H1 (cell line): ENCODE data around the gene KLF13. TPM values are rescaled to one million over a fixed set of nuclear protein-coding genes. Genes with fewer than 3 reads are reported as not detected.

Source experiments
- CTCF ChIA-PET: fragments of 300-600 bp; sonication (Branson Sonifier 250); formaldehyde crosslinking; loops from one replicate; lab custom pipeline; 2021; ENCODE audit not compliant: partially characterized antibody; lab: Charles Lee
- POLR2A ChIA-PET: fragments of 300-600 bp; sonication (Branson Sonifier 250); formaldehyde crosslinking; loops from one replicate; lab custom pipeline; 2021; ENCODE audit warnings: inconsistent platforms; ENCODE audit not compliant: partially characterized antibody; lab: Charles Lee
- DNase-seq, 2 experiments: peaks; one replicate each; pipeline versions ENCODE4 v3.0.0 to v3.0.0-alpha.2; 2010 to 2022; ENCODE audit warnings: low spot score in 2 of 2, low read depth in 1 of 2, mixed read lengths in 1 of 2
- FAIRE-seq: peaks from 2 replicates; lab custom pipeline; 2011; peaks lifted over from hg19 to GRCh38; lab: Jason Lieb, UNC
- H2AFZ ChIP-seq: 2 replicates; pipeline ENCODE4 v1.8.1; 2012; ENCODE audit warnings: low read length, inconsistent platforms
- H2AK5ac ChIP-seq: 2 replicates; pipeline ENCODE4 v1.6.1; 2013; ENCODE audit warnings: low read depth, low read length
- H2BK120ac ChIP-seq: replicated peaks from 2 replicates; pipeline ENCODE3; 2013; ENCODE audit warnings: low read depth, low read length, inconsistent platforms
- H2BK12ac ChIP-seq: 2 replicates; pipeline ENCODE4 v1.6.1; 2013; ENCODE audit warnings: low read depth, low read length
- H2BK15ac ChIP-seq: 2 replicates; pipeline ENCODE4 v1.6.1; 2013; ENCODE audit warnings: low read length
- H2BK20ac ChIP-seq: 2 replicates; pipeline ENCODE4 v1.6.1; 2013; ENCODE audit warnings: low read length
- H2BK5ac ChIP-seq: 2 replicates; pipeline ENCODE4 v1.6.1; 2013; ENCODE audit warnings: low read depth, low read length
- H3K14ac ChIP-seq: 2 replicates; pipeline ENCODE4 v1.6.1; 2013; ENCODE audit warnings: inconsistent platforms; ENCODE audit not compliant: insufficient read length
- H3K18ac ChIP-seq: 2 replicates; pipeline ENCODE4 v1.6.1; 2013; ENCODE audit warnings: low read length; ENCODE audit errors: extremely low read depth
- H3K23ac ChIP-seq: 2 replicates; pipeline ENCODE4 v1.6.1; 2013; ENCODE audit warnings: inconsistent platforms; ENCODE audit not compliant: insufficient read length
- H3K23me2 ChIP-seq: 2 replicates; pipeline ENCODE4 v1.6.1; 2013; ENCODE audit warnings: low read depth, low read length
- H3K27ac ChIP-seq: 2 replicates; pipeline ENCODE4 v1.6.1; 2011; ENCODE audit warnings: low read depth, low read length, inconsistent platforms
- H3K27me3 ChIP-seq, 4 experiments: replicated peaks in 1 of 4; 1 replicate in 1 of 4; 2 replicates in 3 of 4; pipeline versions ENCODE4 v1.6.1 to v1.8.1; 2011 to 2013; ENCODE audit warnings: low read length in 3 of 4, mild to moderate bottlenecking in 3 of 4, inconsistent platforms in 2 of 4, mixed read lengths in 2 of 4, moderate library complexity in 1 of 4; ENCODE audit not compliant: control insufficient read depth in 3 of 4, insufficient read depth in 3 of 4; ENCODE audit errors: extremely low read depth in 1 of 4
- H3K36me3 ChIP-seq, 4 experiments: 2 replicates each; pipeline versions ENCODE4 v1.6.1 to v1.8.1; 2011 to 2013; ENCODE audit warnings: mild to moderate bottlenecking in 4 of 4, low read length in 3 of 4, moderate library complexity in 2 of 4, control low read depth in 1 of 4, inconsistent platforms in 1 of 4; ENCODE audit not compliant: insufficient read depth in 4 of 4, control insufficient read depth in 2 of 4
- H3K4ac ChIP-seq: replicated peaks from 2 replicates; pipeline ENCODE3; 2013; ENCODE audit warnings: low read length, low read depth, mixed read lengths, inconsistent platforms; ENCODE audit not compliant: insufficient read length
- H3K4me1 ChIP-seq, 4 experiments: replicated peaks in 1 of 4; 1 replicate in 1 of 4; 2 replicates in 3 of 4; pipeline versions ENCODE4 v1.6.1 to v1.8.1; 2011 to 2013; ENCODE audit warnings: low read length in 3 of 4, inconsistent platforms in 2 of 4, mixed read lengths in 1 of 4; ENCODE audit not compliant: insufficient read depth in 4 of 4, control insufficient read depth in 3 of 4
- H3K4me2 ChIP-seq, 2 experiments: 2 replicates each; pipeline versions ENCODE4 v1.6.1 to v1.8.1; 2011 to 2013; ENCODE audit warnings: low read depth in 2 of 2, low read length in 2 of 2, control low read depth in 1 of 2, inconsistent platforms in 1 of 2, mild to moderate bottlenecking in 1 of 2; ENCODE audit not compliant: insufficient read depth in 1 of 2
- H3K4me3 ChIP-seq, 4 experiments: fragments of 200-600, 300-600 bp in 1 of 4; sonication (generic), shearing (Covaris generic), sonication (Bioruptor Twin) in 1 of 4; 2 replicates each; pipeline versions ENCODE4 v1.5.1 to v1.8.1; 2011 to 2016; ENCODE audit warnings: low read length in 4 of 4, low read depth in 3 of 4, control low read depth in 2 of 4, inconsistent platforms in 2 of 4, mild to moderate bottlenecking in 2 of 4, mixed read lengths in 1 of 4, moderate library complexity in 1 of 4; ENCODE audit not compliant: insufficient read depth in 2 of 4; ENCODE audit errors: extremely low read depth in 1 of 4
- H3K56ac ChIP-seq: replicated peaks from 2 replicates; pipeline ENCODE3; 2013; ENCODE audit warnings: low read depth, mild to moderate bottlenecking, mixed read lengths, low read length, inconsistent platforms; ENCODE audit not compliant: insufficient read length
- H3K79me1 ChIP-seq: 2 replicates; pipeline ENCODE4 v1.6.1; 2013; ENCODE audit warnings: low read depth, low read length, control low read depth
- H3K79me2 ChIP-seq, 2 experiments: 2 replicates each; pipeline versions ENCODE4 v1.6.1 to v1.8.1; 2012 to 2013; ENCODE audit warnings: low read length in 2 of 2, mild to moderate bottlenecking in 2 of 2, inconsistent platforms in 1 of 2; ENCODE audit not compliant: insufficient read depth in 2 of 2, control insufficient read depth in 1 of 2
- H3K9ac ChIP-seq, 4 experiments: replicated peaks in 1 of 4; 1 replicate in 1 of 4; 2 replicates in 3 of 4; pipeline versions ENCODE4 v1.6.1 to v1.8.1; 2011 to 2013; ENCODE audit warnings: low read depth in 3 of 4, low read length in 3 of 4, control low read depth in 2 of 4, mild to moderate bottlenecking in 2 of 4, moderate library complexity in 2 of 4, inconsistent platforms in 1 of 4; ENCODE audit errors: extremely low read depth in 1 of 4
- H3K9me3 ChIP-seq, 2 experiments: 2 replicates each; pipeline versions ENCODE4 v1.6.1 to v1.8.1; 2012 to 2013; ENCODE audit warnings: mild to moderate bottlenecking in 2 of 2, moderate library complexity in 2 of 2, control low read depth in 1 of 2, inconsistent platforms in 1 of 2, low read depth in 1 of 2, low read length in 1 of 2, mixed read lengths in 1 of 2; ENCODE audit not compliant: insufficient read depth in 2 of 2
- H4K20me1 ChIP-seq, 2 experiments: replicated peaks in 1 of 2; 2 replicates each; pipeline versions ENCODE3 to v1.8.1; 2011 to 2013; ENCODE audit warnings: inconsistent platforms in 2 of 2, low read length in 2 of 2, mild to moderate bottlenecking in 1 of 2; ENCODE audit not compliant: insufficient read depth in 2 of 2, control insufficient read depth in 1 of 2
- H4K5ac ChIP-seq: 2 replicates; pipeline ENCODE4 v1.6.1; 2013; ENCODE audit warnings: low read length, low read depth, mixed read lengths, inconsistent platforms; ENCODE audit not compliant: insufficient read length
- H4K8ac ChIP-seq: 2 replicates; pipeline ENCODE4 v1.8.0; 2013; ENCODE audit warnings: mild to moderate bottlenecking, moderate library complexity, low read length, inconsistent platforms; ENCODE audit not compliant: insufficient read depth; ENCODE audit errors: extremely low read depth
- H4K91ac ChIP-seq: replicated peaks from 2 replicates; pipeline ENCODE3; 2013; ENCODE audit warnings: low read length, mixed read lengths, inconsistent platforms; ENCODE audit not compliant: insufficient read length
- NANOG ChIP-seq: IDR thresholded peaks from 2 replicates; pipeline ENCODE4 v1.6.1; 2011; ENCODE audit warnings: low read length, low read depth, mild to moderate bottlenecking, inconsistent platforms; ENCODE audit not compliant: insufficient read depth, poor library complexity, severe bottlenecking
- WGBS, 2 experiments: shearing (Covaris generic) in 1 of 2; methylation state at CpG; one replicate each; pipeline versions ENCODE4 v1.1.6 to v1.1.7; 2013 to 2015; ENCODE audit warnings: low lambda C conversion rate in 2 of 2, mixed read lengths in 2 of 2, inconsistent platforms in 1 of 2, low coverage in 1 of 2, missing lambda C conversion rate in 1 of 2; ENCODE audit not compliant: insufficient replicate concordance in 2 of 2, insufficient coverage in 1 of 2, insufficient read length in 1 of 2; ENCODE audit errors: extremely low coverage in 1 of 2, missing lambda C conversion rate in 1 of 2; 5-methylcytosine and 5-hydroxymethylcytosine counted together
- polyA plus RNA-seq, 7 experiments: library from polyadenylated mRNA; depleted of rRNA in 3 of 7; stranded (reverse) in 5 of 7; unstranded in 2 of 7; fragments of >200 nt in 5 of 7; fragments of 200-250 nt in 2 of 7; gene quantifications; 1 replicate in 5 of 7; 2 replicates in 1 of 7; 4 replicates in 1 of 7; pipeline versions ENCODE4 v1.2.1 to v1.2.3, GENCODE V29; 2011 to 2013; ENCODE audit warnings: missing spikeins in 2 of 7, mixed read lengths in 2 of 7
- total RNA-seq: library from RNA; stranded (reverse); fragmentation: NEBNext Ultra II Directional; extraction: Animal tissue kit (Norgen Biotek cat#: 25700); gene quantifications from 2 replicates; pipeline ENCODE4 v1.2.1, GENCODE V29; 2021

The KLF13 gene
- total and polyA plus RNA-seq, 2 of the 8 experiments (the other 6 are each of a cell fraction or from before 2014, with no cell fraction given): 18.3 to 33.4 TPM

DNA sequence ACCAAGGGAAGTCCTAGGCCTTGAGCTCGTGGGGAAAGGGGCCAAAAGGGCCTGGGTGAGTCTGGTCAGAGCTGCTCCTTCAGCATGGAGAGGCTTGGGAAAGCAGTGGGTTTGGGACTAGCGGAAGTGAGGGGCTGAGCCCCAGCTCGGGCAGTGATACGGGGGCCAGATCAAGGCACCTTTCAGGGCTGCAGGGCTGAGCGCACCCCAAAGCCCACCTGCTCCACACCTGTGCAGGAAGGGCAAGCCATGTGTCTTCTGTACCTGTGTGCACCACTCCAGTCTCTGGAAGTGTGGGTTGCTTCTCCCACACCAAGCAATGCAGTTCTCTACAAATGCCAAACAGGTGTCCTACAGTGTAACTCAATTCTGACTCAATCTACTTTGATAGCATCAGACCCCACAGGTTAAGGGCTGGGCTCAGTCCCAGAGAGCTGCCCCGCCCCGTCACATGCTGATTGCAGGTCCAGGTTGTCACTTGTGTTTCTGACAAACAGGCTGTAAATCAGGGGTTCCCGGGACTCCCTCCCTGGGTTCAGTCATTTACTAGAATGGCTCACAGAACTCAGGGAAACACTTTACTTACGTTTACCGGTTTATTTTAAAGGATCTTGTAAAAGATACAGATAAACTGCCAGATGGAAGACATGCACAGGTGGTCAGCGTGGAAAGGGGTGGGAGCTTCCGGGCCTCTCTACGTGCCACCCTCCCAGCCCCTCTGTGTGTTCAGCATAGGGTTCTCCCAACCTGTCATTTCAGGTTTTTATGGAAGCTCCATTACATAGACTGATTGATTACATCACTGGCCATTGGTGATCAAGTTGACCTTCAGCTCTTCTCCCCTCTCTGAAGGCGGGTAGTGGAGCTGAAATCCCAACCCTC is 28.8 kb upstream of the KLF13 start:
- H4K5ac ChIP-seq: no peak overlapping the region
- H3K18ac ChIP-seq: peak overlapping the region; percentile 32
- ChIA-PET CTCF (interaction anchor here (0.6 to 1.5 kb wide), 5 partner anchors 8 to 190 kb away, joined by 3 to 4 read pairs (median 3); no protein-coding TSS in a partner anchor), POLR2A (no interaction called here)
- H3K79me2 ChIP-seq: no peaks in the 10 kb centered on the region
- H2BK20ac ChIP-seq: 0 out of 2 replicates have a peak overlapping the region, but pooled peaks have one; percentile 48
- no peak overlapping the region for H3K14ac ChIP-seq
- no peak overlapping the region for H3K4me3 ChIP-seq
- no peak overlapping the region for H2AK5ac ChIP-seq
- 90% methylated on average over 14 of the region's 14 CpGs; no CpG with 5 or more reads in 1 of the 2 experiments for WGBS, 2 experiments
- no peak overlapping the region for H4K8ac ChIP-seq
- peak overlapping the region; percentile 52 for H2BK5ac ChIP-seq
- H2AFZ ChIP-seq: no peak overlapping the region
- no peak overlapping the region for H3K9ac ChIP-seq
- H4K20me1 ChIP-seq: no peaks in the 10 kb centered on the region
- peaks cover 3 to 22% (median 14%) of the 10 kb centered on the region in 4 experiments for H3K4me1 ChIP-seq
- H3K4ac ChIP-seq: peak overlapping the region; percentile 32
- no peak overlapping the region for H3K56ac ChIP-seq
- no peaks in the 10 kb centered on the region for H3K27me3 ChIP-seq
- DNase-seq (peak in 1 of 2 experiments; percentile 37), FAIRE-seq (no peak)
- H2BK120ac ChIP-seq: no peak overlapping the region
- H3K36me3 ChIP-seq: no peaks in the 10 kb centered on the region
- no peak overlapping the region for H3K4me2 ChIP-seq
- 0 out of 2 replicates have a peak overlapping the region, but pooled peaks have one; percentile 46 for H2BK15ac ChIP-seq
- no peaks in the 10 kb centered on the region for H3K9me3 ChIP-seq
- peak overlapping the region; percentile 46 for H4K91ac ChIP-seq
- no peaks in the 10 kb centered on the region for H3K79me1 ChIP-seq
- TF ChIP-seq NANOG: no peak
- no peak overlapping the region for H3K27ac ChIP-seq
- H2BK12ac ChIP-seq: peak overlapping the region; percentile 50; the same call in 1 of the 2 replicates
- no peaks in the 10 kb centered on the region for H3K23me2 ChIP-seq
- no peak overlapping the region for H3K23ac ChIP-seq
